C4-2B (cell line): ENCODE data around the gene MRC2.

Experiments
- CTCF ChIP-seq: fragments of 450-650 bp; conservative IDR thresholded peaks from 2 replicates; pipeline ENCODE4 v1.5.1; 2017; ENCODE audit warnings: mild to moderate bottlenecking
- ZFX ChIP-seq: fragments of 450-650 bp; IDR thresholded peaks from 2 replicates; pipeline ENCODE4 v1.6.1; 2017

- no peak for TF ChIP-seq CTCF
- no peak for TF ChIP-seq ZFX
These were observed 75.3 kb downstream of the MRC2 start for GRCh38 chr17:62702746-62703260.
